Measurements from ENCODE around the gene NCKIPSD.

Gene NCKIPSD

GRCh38 chr3:48681974-48682610 is 3.6 kb downstream of the NCKIPSD start:
- TF ChIP-seq, protein P1, sequence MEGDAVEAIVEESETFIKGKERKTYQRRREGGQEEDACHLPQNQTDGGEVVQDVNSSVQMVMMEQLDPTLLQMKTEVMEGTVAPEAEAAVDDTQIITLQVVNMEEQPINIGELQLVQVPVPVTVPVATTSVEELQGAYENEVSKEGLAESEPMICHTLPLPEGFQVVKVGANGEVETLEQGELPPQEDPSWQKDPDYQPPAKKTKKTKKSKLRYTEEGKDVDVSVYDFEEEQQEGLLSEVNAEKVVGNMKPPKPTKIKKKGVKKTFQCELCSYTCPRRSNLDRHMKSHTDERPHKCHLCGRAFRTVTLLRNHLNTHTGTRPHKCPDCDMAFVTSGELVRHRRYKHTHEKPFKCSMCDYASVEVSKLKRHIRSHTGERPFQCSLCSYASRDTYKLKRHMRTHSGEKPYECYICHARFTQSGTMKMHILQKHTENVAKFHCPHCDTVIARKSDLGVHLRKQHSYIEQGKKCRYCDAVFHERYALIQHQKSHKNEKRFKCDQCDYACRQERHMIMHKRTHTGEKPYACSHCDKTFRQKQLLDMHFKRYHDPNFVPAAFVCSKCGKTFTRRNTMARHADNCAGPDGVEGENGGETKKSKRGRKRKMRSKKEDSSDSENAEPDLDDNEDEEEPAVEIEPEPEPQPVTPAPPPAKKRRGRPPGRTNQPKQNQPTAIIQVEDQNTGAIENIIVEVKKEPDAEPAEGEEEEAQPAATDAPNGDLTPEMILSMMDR (conservative IDR thresholded peaks at IDR 0.05; ENCODE audit: low read depth, low read length): no peak
- no peak for DNase-seq (ENCODE audit: low read depth)
- no peak overlapping the region for H3K4me3 ChIP-seq (ENCODE audit: low read length)

GRCh38 chr3:48681541-48681880 is 4.2 kb downstream of the NCKIPSD start:
- TF ChIP-seq, protein P1 (conservative IDR thresholded peaks at IDR 0.05; ENCODE audit: low read depth, low read length): no peak

DNA sequence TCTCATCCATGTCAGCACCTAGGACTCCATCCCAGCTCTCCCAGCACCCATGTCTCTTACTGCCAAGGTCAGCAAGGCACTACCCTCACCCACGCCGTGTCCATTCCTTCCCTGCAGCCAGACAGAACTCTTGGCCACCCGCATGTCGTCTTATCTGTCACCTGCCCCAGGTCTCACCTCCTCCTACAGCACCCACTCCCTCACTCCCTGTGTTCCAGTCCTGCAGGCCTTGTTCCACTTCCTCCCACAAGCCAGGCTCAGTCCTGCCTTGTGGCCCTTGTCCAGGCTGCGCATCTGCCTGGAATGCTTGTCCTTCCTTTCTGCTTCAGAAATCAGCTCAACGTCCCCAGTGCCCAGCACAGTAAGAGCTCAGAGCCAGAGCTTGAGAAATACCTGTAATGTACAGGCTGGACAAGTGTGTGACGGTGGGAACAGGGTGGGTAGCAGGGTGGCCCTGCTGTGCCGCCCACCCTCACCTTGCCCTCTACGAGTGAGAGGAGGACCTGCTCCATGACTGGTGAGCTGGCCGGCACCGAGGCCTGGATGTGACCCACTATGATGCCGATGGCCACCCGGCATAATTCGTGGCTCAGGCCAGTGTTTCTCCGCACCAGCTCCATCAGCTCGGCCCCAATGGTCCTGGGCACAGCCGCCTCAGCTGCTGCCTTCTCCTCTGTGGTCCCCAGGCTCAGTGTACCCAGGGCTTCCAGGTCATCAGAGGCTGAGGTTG is 4.7 kb downstream of the NCKIPSD start:
- DNase-seq (ENCODE audit: low read depth): no peak
- no peak overlapping the region for H3K4me3 ChIP-seq (ENCODE audit: low read length)
- TF ChIP-seq, protein P1 (conservative IDR thresholded peaks at IDR 0.05; ENCODE audit: low read depth, low read length): no peak

More at GRCh38 chr3:48681541-48681880, 4.2 kb downstream of the NCKIPSD start:
- no peak for DNase-seq (ENCODE audit: low read depth)
- H3K4me3 ChIP-seq (ENCODE audit: low read length): no peak overlapping the region

DNA sequence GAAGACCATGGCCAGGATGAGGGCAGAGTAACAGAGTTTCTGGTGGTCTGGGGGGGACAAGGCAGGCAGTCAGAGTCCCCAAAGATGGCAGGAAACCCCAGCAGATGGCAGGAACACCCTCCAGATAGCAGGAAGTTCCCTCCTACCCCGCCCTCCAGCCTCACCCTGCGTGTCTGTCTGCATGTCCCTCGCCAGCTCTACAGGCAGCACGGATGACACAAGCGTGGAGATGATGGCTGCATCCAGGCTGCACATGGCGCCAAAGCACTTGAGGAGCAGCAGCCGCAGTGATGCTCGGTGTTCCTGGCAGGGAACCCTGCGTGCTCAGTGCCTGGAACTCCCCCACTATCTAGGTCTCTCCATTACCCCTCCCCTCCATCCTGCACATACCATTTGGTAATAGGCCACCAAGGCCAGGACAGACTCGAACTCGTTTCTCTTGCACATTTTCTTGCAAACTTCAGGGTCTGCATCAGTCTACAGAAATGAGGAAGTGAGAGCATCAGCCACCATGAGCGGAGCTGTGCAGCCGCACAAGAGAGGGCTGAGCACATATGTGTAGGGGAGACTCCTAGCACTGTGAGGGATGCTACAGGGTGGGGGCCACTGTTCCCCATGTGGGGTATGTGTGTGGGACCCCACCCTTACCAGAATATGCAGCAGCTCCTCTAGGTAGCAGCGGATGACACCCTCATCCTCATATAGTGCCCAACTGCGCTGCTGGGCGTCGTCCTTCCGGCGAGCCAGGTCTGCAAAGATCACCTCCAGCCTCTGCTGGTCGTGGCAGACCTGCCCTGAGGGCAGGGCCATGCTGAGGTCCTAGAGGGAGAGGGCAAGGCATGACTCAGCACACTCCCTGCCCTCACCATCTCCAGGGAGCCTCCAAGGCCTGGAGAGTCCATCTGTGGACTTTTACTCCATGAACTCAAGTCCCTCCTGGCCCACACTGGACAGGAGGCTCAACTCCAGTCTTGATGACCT is 6.0 kb downstream of the NCKIPSD start:
- no peak for DNase-seq (ENCODE audit: low read depth)
- TF ChIP-seq, protein P1 (conservative IDR thresholded peaks at IDR 0.05; ENCODE audit: low read depth, low read length): no peak
- no peak overlapping the region for H3K4me3 ChIP-seq (ENCODE audit: low read length)

DNA sequence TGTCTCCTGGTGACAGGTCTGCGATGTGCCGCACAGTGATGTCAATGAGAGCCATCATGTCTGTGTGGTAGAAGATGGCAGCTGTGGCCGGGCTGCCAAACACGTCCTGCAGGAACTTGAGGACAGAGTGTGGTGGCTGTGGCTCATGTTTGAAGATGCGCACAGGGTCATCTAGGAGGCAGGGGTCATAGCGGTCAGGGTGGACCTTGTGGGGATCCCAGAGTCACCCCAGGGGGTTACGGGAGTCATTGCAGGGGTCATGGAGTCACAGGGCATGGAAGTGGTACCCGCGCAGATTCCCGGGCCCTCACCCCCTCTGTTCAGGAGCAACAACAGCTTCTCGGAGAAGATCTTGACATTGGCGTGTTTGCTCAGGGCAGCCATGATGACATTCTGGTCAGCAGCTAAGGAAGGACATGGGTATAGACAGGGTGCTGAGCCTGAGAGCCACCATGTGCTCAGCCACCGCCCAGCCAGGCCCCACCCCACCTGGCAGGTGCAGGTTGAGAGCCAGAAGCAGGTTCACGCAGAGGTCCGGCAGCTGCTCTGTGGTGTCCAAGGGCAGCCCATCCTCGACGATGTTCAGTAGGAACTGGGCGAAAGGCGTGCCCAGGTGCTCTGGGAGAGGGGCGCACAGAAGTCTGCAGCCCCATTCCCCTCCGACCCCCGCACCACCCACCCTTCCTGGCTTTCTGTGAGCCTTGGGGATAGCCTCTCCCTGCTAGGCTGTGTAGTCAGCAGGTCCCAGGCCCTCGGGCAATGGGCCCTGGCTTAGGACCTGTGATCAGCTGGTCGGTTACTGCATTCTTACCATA is 6.9 kb downstream of the NCKIPSD start:
- H3K4me3 ChIP-seq (ENCODE audit: low read length): no peak overlapping the region
- DNase-seq (ENCODE audit: low read depth): no peak
- TF ChIP-seq, protein P1 (conservative IDR thresholded peaks at IDR 0.05; ENCODE audit: low read depth, low read length): no peak

DNA sequence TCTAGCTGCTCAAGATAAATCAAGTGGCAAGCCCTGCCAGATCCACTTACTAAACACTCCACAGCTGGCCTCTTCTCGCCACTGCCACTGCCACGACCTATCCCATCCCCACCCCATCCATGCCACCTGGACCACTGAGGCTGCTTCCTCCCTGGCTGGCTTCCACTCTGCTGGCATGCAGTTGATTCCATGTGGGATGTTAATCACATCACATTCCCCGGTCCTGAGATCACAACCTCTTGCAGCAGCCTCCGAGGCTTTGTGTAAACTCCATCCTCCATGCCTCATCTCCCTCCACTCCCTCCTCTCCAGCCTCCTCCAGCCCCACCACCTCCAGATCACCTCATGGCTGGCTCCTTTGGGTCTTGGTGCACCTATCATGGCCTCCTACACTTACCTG is 7.7 kb downstream of the NCKIPSD start:
- no peak for DNase-seq (ENCODE audit: low read depth)
- no peak overlapping the region for H3K4me3 ChIP-seq (ENCODE audit: low read length)
- TF ChIP-seq, protein P1 (conservative IDR thresholded peaks at IDR 0.05; ENCODE audit: low read depth, low read length): no peak
